PC-9 (cell line): ENCODE results near the gene AADACL3. TPM values are rescaled to one million over a fixed set of nuclear protein-coding genes. Genes with fewer than 3 reads are reported as not detected.

Source experiments
- BruUV-seq: library from RNA; stranded (reverse); fragments of 400-500 nt; replicated peaks from 2 replicates; lab custom pipeline; 2021; lab: Mats Ljungman, UMichigan
- CTCF ChIA-PET: fragments of 300-600 bp; sonication (Branson Sonifier 250); formaldehyde crosslinking; loops from one replicate; lab custom pipeline; 2022; ENCODE audit warnings: antibody characterized with exemption; lab: Charles Lee
- POLR2A ChIA-PET: fragments of 300-600 bp; sonication (Branson Sonifier 250); formaldehyde crosslinking; loops from one replicate; lab custom pipeline; 2022; ENCODE audit warnings: antibody characterized with exemption; ENCODE audit not compliant: unreplicated experiment; lab: Charles Lee
- DNase-seq, 2 experiments: peaks; one replicate each; pipeline versions ENCODE4 v3.0.0 to v3.0.0-alpha.2; 2015 to 2022; ENCODE audit warnings: mixed read lengths in 1 of 2
- H2AFZ ChIP-seq: fragments of 200-600 bp; sonication (generic); 2 replicates; pipeline ENCODE4 v1.8.1; 2017; ENCODE audit warnings: antibody characterized with exemption
- H3F3A ChIP-seq: fragments of 200-600 bp; sonication (generic); 2 replicates; pipeline ENCODE4 v1.8.1; 2017; ENCODE audit warnings: antibody characterized with exemption, mild to moderate bottlenecking, low read depth; ENCODE audit not compliant: insufficient read depth
- H3K27ac ChIP-seq: fragments of 200-600 bp; sonication (generic); 2 replicates; pipeline ENCODE4 v1.6.1; 2016; ENCODE audit warnings: mixed run types
- H3K27me3 ChIP-seq: fragments of 200-600 bp; sonication (generic); 2 replicates; pipeline ENCODE4 v1.6.1; 2016; ENCODE audit warnings: low read depth, mixed run types; ENCODE audit not compliant: insufficient read depth
- H3K36me3 ChIP-seq: fragments of 200-600 bp; sonication (generic); 2 replicates; pipeline ENCODE4 v1.6.1; 2016; ENCODE audit warnings: low read depth, mixed run types
- H3K4me1 ChIP-seq: fragments of 200-600 bp; sonication (generic); replicated peaks from 2 replicates; pipeline ENCODE4 v1.6.1; 2016; ENCODE audit warnings: mixed run types; ENCODE audit not compliant: insufficient read depth
- H3K4me2 ChIP-seq: fragments of 200-600 bp; sonication (generic); 2 replicates; pipeline ENCODE4 v1.6.1; 2017; ENCODE audit warnings: mixed run types
- H3K4me3 ChIP-seq: fragments of 200-600 bp; sonication (generic); 2 replicates; pipeline ENCODE4 v1.6.1; 2016; ENCODE audit warnings: mixed run types
- H3K79me2 ChIP-seq: fragments of 200-600 bp; sonication (generic); 2 replicates; pipeline ENCODE4 v1.6.1; 2017; ENCODE audit warnings: low read depth, mixed run types
- H3K9me2 ChIP-seq: fragments of 200-600 bp; sonication (generic); 2 replicates; pipeline ENCODE4 v1.8.1; 2017; ENCODE audit warnings: mild to moderate bottlenecking; ENCODE audit not compliant: insufficient read depth
- H3K9me3 ChIP-seq: fragments of 200-600 bp; sonication (generic); 2 replicates; pipeline ENCODE4 v1.8.1; 2016; ENCODE audit warnings: low read depth; ENCODE audit not compliant: insufficient read depth
- H4K20me1 ChIP-seq: fragments of 200-600 bp; sonication (generic); 2 replicates; pipeline ENCODE4 v1.8.1; 2017; ENCODE audit not compliant: insufficient read depth
- EZH2 ChIP-seq: fragments of 200-600 bp; sonication (generic); IDR thresholded peaks from 2 replicates; pipeline ENCODE4 v1.8.0; 2017; ENCODE audit warnings: antibody characterized with exemption, low read depth
- intact Hi-C: fragments of 100-400 bp; cut with micrococcal nuclease; formaldehyde crosslinking; loops from one replicate; pipeline ENCODE4 v1.10.0; 2022; ENCODE audit not compliant: unreplicated experiment
- total RNA-seq: library from RNA; stranded (reverse); gene quantifications from 2 replicates; pipeline ENCODE4 v1.2.3, GENCODE V29; 2021
- TF ChIP-seq, protein P1 (sequence below): fragments of 200-600 bp; sonication (generic); conservative IDR thresholded peaks from 2 replicates; pipeline ENCODE4 v1.6.1; 2017; ENCODE audit warnings: mixed run types, antibody characterized with exemption, mild to moderate bottlenecking, moderate library complexity

The AADACL3 gene
- total RNA-seq, 1 experiment from 2014 or later: not detected

DNA sequence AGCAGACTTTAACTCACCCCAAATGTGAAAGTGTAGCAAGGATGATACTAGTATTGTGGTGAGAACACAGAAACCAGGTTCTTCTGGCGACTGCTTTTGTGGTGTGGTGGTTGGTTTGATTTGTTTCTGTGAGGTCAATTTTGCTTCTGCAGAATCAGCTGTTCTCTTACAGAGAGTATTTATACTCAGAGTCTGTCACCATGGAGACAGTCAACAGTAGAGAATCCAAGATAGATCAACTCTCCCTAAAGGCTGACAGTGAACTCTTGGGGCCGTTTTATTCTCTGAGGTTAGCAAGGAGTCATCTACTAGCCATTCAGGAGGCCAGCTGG is 30.0 kb downstream of the AADACL3 start, which contains the start of gene CFAP107:
CFAP107 (plus strand) TSS at position 209 of the 332 bp plus-strand sequence. CDS start 231 bp downstream, outside the sequence.
- Histone ChIP-seq H3K4me3 (no peak within 1 kb of the TSS), H3K4me2 (no peak within 1 kb of the TSS), H3K4me1 (no peaks in the 10 kb centered on the region), H3K9me3 (no peaks in the 10 kb centered on the region), H2AFZ (no peak within 1 kb of the TSS), H3K36me3 (no peaks in the 10 kb centered on the region), H3K79me2 (no peaks in the 10 kb centered on the region), H3K27me3 (peaks cover 9% of the 10 kb centered on the region; the same call in 1 of the 2 replicates), H3K9me2 (no peaks in the 10 kb centered on the region), H4K20me1 (no peaks in the 10 kb centered on the region), H3K27ac (no peak within 1 kb of the TSS), H3F3A (no peaks in the 10 kb centered on the region)
- ChIA-PET CTCF (no interaction called here), POLR2A (no interaction called here)
- no peak for DNase-seq
- TF ChIP-seq EZH2: no peak
- TF ChIP-seq, protein P1, sequence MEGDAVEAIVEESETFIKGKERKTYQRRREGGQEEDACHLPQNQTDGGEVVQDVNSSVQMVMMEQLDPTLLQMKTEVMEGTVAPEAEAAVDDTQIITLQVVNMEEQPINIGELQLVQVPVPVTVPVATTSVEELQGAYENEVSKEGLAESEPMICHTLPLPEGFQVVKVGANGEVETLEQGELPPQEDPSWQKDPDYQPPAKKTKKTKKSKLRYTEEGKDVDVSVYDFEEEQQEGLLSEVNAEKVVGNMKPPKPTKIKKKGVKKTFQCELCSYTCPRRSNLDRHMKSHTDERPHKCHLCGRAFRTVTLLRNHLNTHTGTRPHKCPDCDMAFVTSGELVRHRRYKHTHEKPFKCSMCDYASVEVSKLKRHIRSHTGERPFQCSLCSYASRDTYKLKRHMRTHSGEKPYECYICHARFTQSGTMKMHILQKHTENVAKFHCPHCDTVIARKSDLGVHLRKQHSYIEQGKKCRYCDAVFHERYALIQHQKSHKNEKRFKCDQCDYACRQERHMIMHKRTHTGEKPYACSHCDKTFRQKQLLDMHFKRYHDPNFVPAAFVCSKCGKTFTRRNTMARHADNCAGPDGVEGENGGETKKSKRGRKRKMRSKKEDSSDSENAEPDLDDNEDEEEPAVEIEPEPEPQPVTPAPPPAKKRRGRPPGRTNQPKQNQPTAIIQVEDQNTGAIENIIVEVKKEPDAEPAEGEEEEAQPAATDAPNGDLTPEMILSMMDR: no peak
- BruUV-seq: no TSS peak
- intact Hi-C loops: no loop called here

DNA sequence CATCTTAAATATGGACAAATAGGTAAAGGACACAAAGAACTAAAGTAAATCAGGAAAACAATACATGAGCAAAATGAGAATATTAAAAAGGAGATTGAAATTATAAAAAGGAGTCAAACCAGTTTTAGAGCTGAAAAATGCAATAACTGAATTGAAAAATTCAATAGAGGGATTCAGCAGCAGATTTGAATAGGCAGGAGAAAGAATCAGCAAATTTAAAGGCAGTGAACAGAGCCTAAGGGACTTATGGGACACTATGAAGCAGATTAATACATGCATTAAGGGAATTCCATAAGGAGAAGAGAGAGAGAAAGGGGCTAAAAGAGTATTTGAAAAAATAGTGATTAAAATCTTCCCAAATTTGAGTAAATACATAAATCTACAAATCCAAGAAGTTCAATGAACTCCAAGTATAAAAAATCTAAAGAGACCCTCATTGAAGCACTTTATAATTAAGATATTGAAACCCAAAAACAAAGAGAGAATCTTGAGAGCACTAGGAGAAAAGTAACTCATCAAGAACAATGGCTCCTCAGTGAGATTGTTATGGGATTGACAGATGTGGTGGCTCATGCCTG is 33.0 kb downstream of the AADACL3 start:
- BruUV-seq: no TSS peak

DNA sequence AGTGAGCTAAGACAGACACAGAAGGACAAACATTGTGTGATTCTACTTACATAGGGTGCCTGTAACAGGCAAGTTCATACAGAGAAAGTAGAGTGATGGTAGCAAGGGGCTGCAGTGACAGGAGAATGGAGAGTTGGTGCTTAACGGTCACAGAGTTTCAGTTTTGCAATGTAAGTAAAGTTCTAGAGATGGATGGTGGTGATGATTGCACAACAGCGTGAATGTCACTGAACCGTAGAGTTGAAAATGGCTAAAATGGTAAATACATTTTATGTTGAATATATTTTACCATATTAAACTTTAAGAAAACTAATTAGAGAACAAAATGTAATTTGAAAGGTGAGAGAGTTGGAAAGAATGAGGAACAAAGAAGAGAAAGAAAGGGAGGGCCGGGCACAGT is 38.8 kb downstream of the AADACL3 start:
- H2AFZ ChIP-seq: no peak overlapping the region
- H3K4me3 ChIP-seq: no peak overlapping the region
- H3K9me3 ChIP-seq: no peaks in the 10 kb centered on the region
- TF ChIP-seq, protein P1: no peak
- no peak for TF ChIP-seq EZH2
- peaks cover 69% of the 10 kb centered on the region for H3K27me3 ChIP-seq
- ChIA-PET POLR2A (no interaction called here), CTCF (no interaction called here)
- no peaks in the 10 kb centered on the region for H3F3A ChIP-seq
- intact Hi-C loops: no loop called here
- no TSS peak for BruUV-seq
- H3K9me2 ChIP-seq: no peaks in the 10 kb centered on the region
- DNase-seq: no peak
- no peaks in the 10 kb centered on the region for H4K20me1 ChIP-seq
- H3K27ac ChIP-seq: no peak overlapping the region
- H3K4me2 ChIP-seq: no peak overlapping the region
- no peaks in the 10 kb centered on the region for H3K36me3 ChIP-seq
- no peaks in the 10 kb centered on the region for H3K79me2 ChIP-seq
- no peaks in the 10 kb centered on the region for H3K4me1 ChIP-seq

More for the DNA sequence above, 33.0 kb downstream of the AADACL3 start:
- Histone ChIP-seq H3F3A (no peaks in the 10 kb centered on the region), H3K4me1 (no peaks in the 10 kb centered on the region), H3K4me2 (no peak overlapping the region), H3K36me3 (no peaks in the 10 kb centered on the region), H3K79me2 (no peaks in the 10 kb centered on the region), H3K4me3 (no peak overlapping the region), H3K27me3 (peaks cover 22% of the 10 kb centered on the region; the same call in 1 of the 2 replicates), H3K9me2 (no peaks in the 10 kb centered on the region), H3K27ac (no peak overlapping the region), H2AFZ (no peak overlapping the region), H3K9me3 (no peaks in the 10 kb centered on the region), H4K20me1 (no peaks in the 10 kb centered on the region)
- CTCF ChIA-PET: no interaction called here
- intact Hi-C loops: no loop called here
- POLR2A ChIA-PET: no interaction called here
- TF ChIP-seq EZH2: no peak
- TF ChIP-seq, protein P1: no peak
- no peak for DNase-seq
